Left hindlimb (tissue), 1 donor: ENCODE measurements around the gene BTBD9.

Source experiments
- DNase-seq: peaks from one replicate; pipeline ENCODE4 v3.0.0-alpha.2; 2018

Gene BTBD9

GRCh38 chr6:38220069-38220723 lies 419.5 kb downstream of the BTBD9 start:
- DNase-seq, result no peak

DNA sequence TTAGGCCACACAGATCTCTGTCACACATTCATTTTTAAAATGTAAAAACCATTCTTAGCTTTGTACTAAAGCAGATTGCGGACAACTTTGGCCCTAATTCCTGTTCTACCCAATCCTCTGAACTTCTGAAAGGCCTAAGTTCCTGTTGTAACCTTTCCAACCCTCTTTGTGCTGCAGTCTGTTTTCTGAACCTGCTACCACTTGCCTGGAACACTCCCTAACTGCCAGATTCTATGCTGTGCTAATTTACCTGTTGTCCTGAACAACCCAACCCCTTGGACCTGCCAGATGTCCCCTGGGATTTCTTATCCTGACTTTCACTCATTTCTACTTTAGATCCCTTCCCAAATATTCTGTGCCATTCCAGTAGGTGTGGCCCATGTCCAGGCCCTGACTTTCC lies 421.5 kb downstream of the BTBD9 start:
- no peak for DNase-seq

- DNase-seq, result no peak
These were observed 423.3 kb downstream of the BTBD9 start for GRCh38 chr6:38216451-38216850.

- no peak for DNase-seq
These were observed 423.9 kb downstream of the BTBD9 start for GRCh38 chr6:38215651-38216311.

DNA sequence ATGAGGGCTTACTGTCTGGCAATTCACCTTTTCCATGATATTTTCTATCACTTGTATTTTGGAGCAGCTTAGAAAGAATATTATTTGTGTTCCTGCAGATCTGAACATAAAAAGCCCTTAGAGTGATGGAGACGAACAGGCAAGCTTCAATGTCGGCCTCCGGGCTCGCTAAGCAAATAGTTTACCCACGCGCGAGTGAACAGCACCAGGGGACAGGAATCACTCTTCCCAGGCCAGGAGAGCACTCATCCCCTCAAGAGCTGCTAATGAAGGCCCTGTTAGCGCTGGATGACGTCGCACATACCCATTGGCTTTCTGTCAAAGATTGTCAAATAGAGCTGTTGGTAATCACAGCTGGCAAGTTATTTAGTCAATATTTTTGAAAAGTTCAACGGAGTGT lies 424.5 kb downstream of the BTBD9 start:
- no peak for DNase-seq

DNA sequence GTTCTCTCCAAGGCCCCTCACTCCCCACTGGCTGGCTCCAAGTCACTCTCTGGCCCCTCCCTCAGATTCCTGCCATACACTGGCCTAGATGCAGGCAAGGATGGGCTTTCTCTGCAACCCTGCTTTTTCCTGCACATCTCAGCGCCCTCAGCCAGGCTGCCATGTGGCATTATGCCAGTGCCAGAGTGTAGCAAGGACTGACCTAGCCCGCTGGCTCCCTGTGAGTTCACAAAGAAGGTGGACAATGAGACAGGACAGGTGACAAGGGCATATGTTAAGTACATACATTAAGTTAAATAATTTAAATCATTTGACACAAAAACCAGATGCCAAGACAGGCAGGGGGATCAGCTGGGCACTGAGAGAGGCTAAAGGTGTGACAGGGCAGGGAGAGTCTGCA lies 425.6 kb downstream of the BTBD9 start:
- DNase-seq, result no peak

DNA sequence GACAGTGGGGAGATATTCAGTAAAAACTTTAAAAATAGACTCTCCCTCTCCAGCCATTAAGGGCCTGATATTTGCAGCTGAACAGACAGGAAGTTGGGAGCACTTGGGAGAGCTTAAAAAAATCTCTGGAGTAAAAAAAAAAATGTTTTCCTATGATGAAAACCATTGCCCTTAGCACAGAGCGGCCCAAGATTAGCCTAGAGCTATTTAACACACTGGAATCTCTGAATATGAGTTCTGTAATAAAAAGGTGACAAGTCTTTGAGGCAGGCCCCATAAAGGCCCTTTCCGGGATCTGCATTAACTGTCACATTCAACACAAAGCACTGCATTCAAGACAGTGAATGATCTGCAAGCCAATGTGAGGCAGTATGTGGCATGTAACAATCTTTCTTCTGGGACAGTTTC lies 426.5 kb downstream of the BTBD9 start:
- DNase-seq, result no peak

- no peak for DNase-seq
These were observed 427.1 kb downstream of the BTBD9 start for GRCh38 chr6:38212579-38212978.

DNA sequence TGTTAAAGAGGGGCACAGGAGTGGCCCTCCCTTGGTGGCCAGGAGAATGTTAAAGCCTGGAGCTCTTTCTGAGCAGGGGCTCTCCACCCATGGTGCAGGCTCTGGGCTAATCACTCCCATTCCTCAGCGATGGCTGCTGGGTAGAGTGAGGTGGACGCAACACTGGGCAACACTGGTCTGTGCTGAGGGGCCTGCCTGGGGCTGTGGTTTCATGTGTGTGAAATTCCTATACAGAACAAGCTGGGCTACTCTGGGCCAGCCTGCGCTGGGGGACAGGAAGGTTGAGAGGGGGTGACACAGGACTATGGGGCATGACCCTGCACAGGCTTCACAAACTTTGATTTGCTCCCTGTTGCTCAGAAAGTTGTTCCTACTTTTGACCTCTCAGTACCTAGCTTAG lies 427.6 kb downstream of the BTBD9 start:
- no peak for DNase-seq

- peak; percentile 60 for DNase-seq
These were observed 430.1 kb downstream of the BTBD9 start for GRCh38 chr6:38209371-38210260.

DNA sequence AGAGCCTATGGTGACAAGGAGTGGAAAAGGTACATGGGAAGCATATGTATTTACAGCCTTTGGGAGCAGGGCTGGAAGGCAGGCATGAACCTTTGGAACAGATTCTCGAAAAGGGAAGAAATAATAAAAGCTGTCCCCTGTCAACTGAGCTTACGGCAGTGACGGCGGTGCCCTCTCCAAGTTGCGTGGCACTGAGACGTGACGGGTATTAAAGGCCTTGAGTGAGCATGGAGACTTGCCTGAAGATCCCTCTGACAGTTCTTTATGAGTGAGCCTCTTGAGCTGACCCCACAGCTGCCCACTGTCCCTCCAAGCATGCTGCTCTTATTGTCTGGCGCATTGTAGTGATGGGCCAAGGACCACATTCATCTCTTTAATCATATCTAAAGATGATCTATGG lies 431.7 kb downstream of the BTBD9 start:
- no peak for DNase-seq

GRCh38 chr6:38207375-38207774 lies 432.4 kb downstream of the BTBD9 start:
- no peak for DNase-seq

DNA sequence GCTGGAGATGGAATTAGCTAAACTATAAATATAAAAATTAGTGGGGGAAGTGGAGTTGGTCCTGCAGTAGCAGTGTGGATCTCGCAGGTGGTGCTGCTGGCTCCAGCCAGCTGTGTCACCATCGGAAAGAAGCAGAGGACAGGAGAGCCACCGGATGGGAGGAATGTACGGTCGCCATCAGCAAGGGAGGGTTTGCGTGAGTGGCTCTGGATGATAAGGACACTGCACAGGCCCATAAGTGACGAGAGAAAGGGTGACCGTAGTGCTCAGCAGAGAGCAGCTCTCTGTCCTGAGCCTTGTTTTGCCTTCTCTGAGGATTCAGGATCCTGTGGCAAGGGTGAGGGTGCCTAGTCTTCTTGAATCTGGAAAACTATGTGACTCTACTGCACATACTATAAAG lies 441.5 kb downstream of the BTBD9 start:
- DNase-seq, result no peak

GRCh38 chr6:38195113-38195635 lies 444.6 kb downstream of the BTBD9 start:
- no peak for DNase-seq

DNA sequence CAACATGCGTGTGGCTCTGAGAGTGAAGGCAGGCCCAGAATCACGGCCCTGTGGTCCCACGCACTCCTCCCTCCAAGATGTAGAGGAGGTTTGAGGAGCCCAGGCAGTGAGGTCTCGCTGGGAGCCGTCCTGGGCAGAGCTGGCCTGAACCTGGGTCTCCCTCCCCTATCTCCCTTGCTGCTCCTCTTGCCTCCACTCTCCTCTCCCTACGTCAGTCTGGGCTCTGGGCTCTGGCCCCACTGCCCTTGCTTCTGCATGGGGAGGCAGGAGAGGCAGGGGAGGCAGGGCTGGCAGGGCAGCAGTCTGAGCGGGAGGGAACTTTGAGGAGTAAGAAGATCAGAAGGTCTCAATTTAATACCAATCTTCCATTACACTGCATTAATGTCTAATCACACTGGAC lies 445.1 kb downstream of the BTBD9 start:
- DNase-seq, result no peak

GRCh38 chr6:38194282-38194572 lies 445.5 kb downstream of the BTBD9 start:
- no peak for DNase-seq

DNA sequence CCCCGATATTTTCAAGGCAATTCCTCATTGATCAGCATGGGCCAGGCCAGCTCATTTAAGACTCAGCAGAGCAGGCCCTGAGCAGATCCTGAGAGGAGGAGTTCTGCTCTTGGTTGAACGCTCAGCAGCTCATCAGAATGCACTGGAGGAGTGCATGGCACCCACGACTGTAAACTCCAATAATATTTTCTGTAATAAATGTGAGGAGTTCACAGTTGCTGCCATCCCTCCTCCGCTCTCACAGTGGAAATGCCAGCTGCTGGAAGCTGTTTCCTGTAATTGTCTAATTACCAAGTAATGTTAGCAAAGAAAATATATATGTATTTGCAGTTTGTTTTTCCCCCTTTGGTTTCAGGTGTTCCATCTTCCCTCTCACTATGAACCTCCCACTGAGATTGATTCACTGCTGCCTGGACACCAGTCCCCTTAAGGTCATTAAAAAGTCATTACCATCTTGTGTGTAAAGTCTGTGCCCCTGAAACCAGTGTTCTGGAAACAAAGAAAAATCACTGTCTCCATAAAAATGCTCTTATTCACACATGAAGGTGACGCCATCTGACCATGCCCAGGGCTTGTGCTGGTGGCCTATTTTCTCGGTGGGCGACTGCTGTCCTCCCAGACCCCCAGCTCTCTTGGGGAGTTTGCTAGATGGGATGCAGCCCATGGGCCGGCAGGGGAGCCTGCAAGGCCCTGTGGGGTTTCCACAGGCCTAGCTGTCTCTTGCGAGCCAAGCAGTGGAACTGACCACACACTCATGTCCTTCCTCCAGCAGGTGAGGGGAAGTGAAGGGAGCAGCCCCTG lies 446.0 kb downstream of the BTBD9 start:
- DNase-seq, result no peak

- DNase-seq, result no peak
These were observed 446.7 kb downstream of the BTBD9 start for GRCh38 chr6:38193051-38193450.

DNA sequence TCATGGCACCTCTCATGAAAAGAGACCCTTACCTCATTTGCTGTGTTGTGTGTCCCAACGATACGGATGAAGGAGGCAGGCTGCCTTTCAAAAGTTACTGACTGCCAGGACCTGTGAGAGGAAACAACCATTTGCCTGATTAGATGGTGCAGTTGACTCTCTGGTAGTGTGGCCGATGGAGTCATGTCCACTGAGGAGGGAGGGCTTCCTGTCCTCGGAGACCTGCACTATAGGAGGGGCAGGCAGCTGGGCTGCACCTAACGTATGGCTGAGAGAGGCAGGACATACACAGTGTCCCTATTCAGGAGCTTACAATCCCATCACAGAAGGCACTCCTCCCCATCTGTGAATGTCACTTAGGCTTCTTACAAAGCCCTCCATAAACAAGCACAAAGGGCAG lies 447.2 kb downstream of the BTBD9 start:
- DNase-seq, result no peak

GRCh38 chr6:38192011-38192410 lies 447.7 kb downstream of the BTBD9 start:
- DNase-seq, result no peak

- DNase-seq, result no peak
These were observed 448.3 kb downstream of the BTBD9 start for GRCh38 chr6:38191418-38191817.

DNA sequence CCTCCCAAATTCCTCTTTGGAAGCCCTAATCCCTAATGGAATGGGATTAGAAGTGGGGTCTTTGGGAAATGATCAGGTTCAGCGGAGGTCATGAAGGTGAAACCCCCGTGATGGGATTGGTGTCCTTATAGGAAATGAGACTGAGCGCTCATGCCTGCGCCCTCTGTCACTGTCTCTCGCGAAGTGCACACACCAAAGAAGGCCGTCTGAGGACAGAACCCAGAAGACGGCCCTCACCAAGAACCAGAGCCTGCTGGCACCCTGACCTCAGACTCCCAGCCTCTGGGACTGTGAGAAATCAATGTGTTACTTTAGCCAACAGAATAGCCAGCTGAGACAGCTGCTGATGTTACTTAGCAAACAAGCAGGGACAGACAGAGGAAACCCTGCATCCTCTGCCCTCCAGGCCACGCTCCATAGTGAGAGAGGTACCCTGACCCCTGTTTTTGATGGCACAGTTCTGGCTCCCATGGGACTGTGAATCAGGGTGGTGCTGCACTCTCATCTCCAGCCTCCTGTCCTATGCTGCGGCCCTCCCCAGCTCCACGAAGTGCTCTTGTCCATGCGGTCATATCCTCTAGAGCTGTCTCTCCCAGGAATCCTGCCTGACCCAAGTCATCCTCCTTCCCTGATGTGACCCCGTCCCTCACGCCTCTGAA lies 450.9 kb downstream of the BTBD9 start:
- DNase-seq, result no peak
